Mesendoderm (in vitro differentiated cells): Measurements from ENCODE around the gene ATF7.

Source experiments
- DNase-seq: peaks from one replicate; pipeline ENCODE4 v3.0.0; 2013
- H2AK5ac ChIP-seq: 2 replicates; pipeline ENCODE4 v1.6.1; 2013; ENCODE audit warnings: low read length, inconsistent platforms
- H2BK120ac ChIP-seq: 2 replicates; pipeline ENCODE4 v1.6.1; 2013; ENCODE audit warnings: low read depth, mild to moderate bottlenecking, low read length, moderate library complexity, mixed read lengths
- H2BK15ac ChIP-seq: replicated peaks from 2 replicates; pipeline ENCODE4 v1.6.1; 2013; ENCODE audit warnings: low read depth, mild to moderate bottlenecking, moderate library complexity
- H2BK5ac ChIP-seq: 2 replicates; pipeline ENCODE4 v1.6.1; 2013; ENCODE audit warnings: low read length, inconsistent platforms
- H3K18ac ChIP-seq: 2 replicates; pipeline ENCODE4 v1.6.1; 2013; ENCODE audit warnings: mild to moderate bottlenecking, low read length, mixed read lengths
- H3K23ac ChIP-seq: one replicate; pipeline ENCODE4 v1.6.1; 2013; ENCODE audit warnings: low read length
- H3K27ac ChIP-seq: 2 replicates; pipeline ENCODE4 v1.5.1; 2013; ENCODE audit warnings: low read depth, mild to moderate bottlenecking, inconsistent platforms, low read length, moderate library complexity
- H3K27me3 ChIP-seq: 2 replicates; pipeline ENCODE4 v1.6.1; 2013; ENCODE audit warnings: low read length, control low read depth, mild to moderate bottlenecking, inconsistent platforms; ENCODE audit not compliant: insufficient read depth, poor library complexity
- H3K36me3 ChIP-seq: 2 replicates; pipeline ENCODE4 v1.6.1; 2013; ENCODE audit warnings: low read length, inconsistent platforms; ENCODE audit not compliant: control insufficient read depth, insufficient read depth
- H3K4ac ChIP-seq: one replicate; pipeline ENCODE4 v1.6.1; 2013; ENCODE audit warnings: low read depth, mild to moderate bottlenecking, low read length, moderate library complexity
- H3K4me1 ChIP-seq: 2 replicates; pipeline ENCODE4 v1.6.1; 2013; ENCODE audit warnings: low read depth, low read length, inconsistent platforms; ENCODE audit not compliant: control insufficient read depth
- H3K4me2 ChIP-seq: 2 replicates; pipeline ENCODE4 v1.6.1; 2013; ENCODE audit warnings: low read length
- H3K4me3 ChIP-seq: 2 replicates; pipeline ENCODE4 v1.5.1; 2013; ENCODE audit warnings: mild to moderate bottlenecking, low read length
- H3K56ac ChIP-seq: one replicate; pipeline ENCODE4 v1.6.1; 2013; ENCODE audit warnings: low read length
- H3K79me1 ChIP-seq: 2 replicates; pipeline ENCODE4 v1.6.1; 2013; ENCODE audit warnings: low read length, inconsistent platforms
- H3K79me2 ChIP-seq: 2 replicates; pipeline ENCODE4 v1.6.1; 2013; ENCODE audit warnings: mild to moderate bottlenecking, low read length; ENCODE audit not compliant: control insufficient read depth, insufficient read depth
- H3K9ac ChIP-seq: 2 replicates; pipeline ENCODE4 v1.6.1; 2013; ENCODE audit warnings: low read length, inconsistent platforms
- H4K5ac ChIP-seq: one replicate; pipeline ENCODE4 v1.6.1; 2013; ENCODE audit warnings: low read length
- H4K8ac ChIP-seq: one replicate; pipeline ENCODE4 v1.6.1; 2013; ENCODE audit warnings: low read depth, mild to moderate bottlenecking, control low read depth, low read length, moderate library complexity
- WGBS: extraction: QIAGEN DNeasy Blood & Tissue Kit; methylation state at CpG from one replicate; pipeline ENCODE4 v1.1.7; 2013; ENCODE audit warnings: low lambda C conversion rate, missing lambda C conversion rate; ENCODE audit not compliant: insufficient coverage; ENCODE audit errors: extremely low coverage; 5-methylcytosine and 5-hydroxymethylcytosine counted together

Gene ATF7

GRCh38 chr12:53564278-53564677 is 61.9 kb downstream of the ATF7 start:
- Histone ChIP-seq H3K27ac (no peak overlapping the region), H3K56ac (no peak overlapping the region), H3K18ac (no peak overlapping the region), H3K9ac (no peak overlapping the region), H3K4ac (no peak overlapping the region), H4K5ac (no peak overlapping the region), H2BK120ac (no peak overlapping the region), H3K79me2 (no peaks in the 10 kb centered on the region), H3K79me1 (no peaks in the 10 kb centered on the region), H2AK5ac (no peak overlapping the region), H3K4me1 (no peaks in the 10 kb centered on the region), H2BK5ac (no peak overlapping the region), H3K36me3 (no peaks in the 10 kb centered on the region), H2BK15ac (no peak overlapping the region), H4K8ac (no peak overlapping the region), H3K23ac (no peak overlapping the region), H3K4me2 (no peak overlapping the region), H3K4me3 (no peak overlapping the region), H3K27me3 (no peaks in the 10 kb centered on the region)
- no CpG with 5 or more reads among the region's 2 CpGs for WGBS
- DNase-seq, result no peak

DNA sequence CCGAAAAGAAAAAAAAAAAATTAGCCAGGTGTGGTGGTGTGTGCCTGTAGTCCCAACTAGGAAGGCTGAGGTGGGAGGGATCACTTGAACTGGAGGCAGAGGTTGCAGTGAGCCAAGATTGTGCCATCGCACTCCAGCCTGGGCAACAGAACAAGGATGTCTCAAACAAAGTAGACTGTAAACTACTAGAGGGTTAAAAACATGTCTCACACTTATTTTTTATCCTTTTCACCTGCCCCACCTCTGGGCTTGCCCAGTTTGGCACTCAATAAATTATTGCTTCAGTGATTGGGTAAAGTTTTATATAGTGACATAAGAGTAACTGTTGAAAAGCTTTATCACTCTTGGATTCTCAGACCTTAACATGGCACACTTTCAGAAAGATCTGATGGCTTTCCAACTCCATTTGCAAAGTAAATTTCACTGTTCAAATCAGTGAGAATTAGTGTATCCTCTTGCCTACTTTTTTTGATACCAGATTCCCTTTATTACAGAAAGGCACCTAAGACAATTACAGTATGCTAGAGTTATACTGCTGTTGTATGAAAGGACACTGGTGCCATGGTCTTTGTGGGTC is 62.6 kb downstream of the ATF7 start:
- H4K5ac ChIP-seq, result no peak overlapping the region
- no peak for DNase-seq
- no peaks in the 10 kb centered on the region for H3K36me3 ChIP-seq
- no peak overlapping the region for H2BK15ac ChIP-seq
- no peak overlapping the region for H3K27ac ChIP-seq
- H2BK5ac ChIP-seq, result no peak overlapping the region
- H3K79me2 ChIP-seq, result no peaks in the 10 kb centered on the region
- H3K4me3 ChIP-seq, result no peak overlapping the region
- no peaks in the 10 kb centered on the region for H3K4me1 ChIP-seq
- H3K4ac ChIP-seq, result no peak overlapping the region
- no peak overlapping the region for H3K18ac ChIP-seq
- no peak overlapping the region for H2BK120ac ChIP-seq
- no peaks in the 10 kb centered on the region for H3K79me1 ChIP-seq
- H3K23ac ChIP-seq, result no peak overlapping the region
- H3K27me3 ChIP-seq, result no peaks in the 10 kb centered on the region
- no CpG with 5 or more reads among the region's 2 CpGs for WGBS
- H4K8ac ChIP-seq, result no peak overlapping the region
- H2AK5ac ChIP-seq, result no peak overlapping the region
- no peak overlapping the region for H3K4me2 ChIP-seq
- H3K56ac ChIP-seq, result no peak overlapping the region
- H3K9ac ChIP-seq, result no peak overlapping the region

DNA sequence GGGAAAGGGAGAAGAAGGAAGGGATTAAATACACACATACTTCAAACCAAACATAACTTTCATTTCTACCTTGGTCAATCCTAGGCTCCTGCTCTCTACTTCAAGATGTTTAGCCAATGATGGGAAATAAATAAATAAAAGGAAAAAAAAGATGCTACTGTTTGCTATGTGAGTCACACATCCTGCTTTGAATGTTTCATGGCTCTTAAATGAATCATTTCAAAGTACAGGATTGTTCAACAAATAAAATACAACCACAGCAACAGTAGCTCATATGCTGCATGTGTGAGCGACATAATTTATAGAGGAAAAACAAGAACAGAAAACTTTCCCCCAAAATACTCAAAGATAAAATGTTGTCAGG is 64.6 kb downstream of the ATF7 start:
- no peaks in the 10 kb centered on the region for H3K4me1 ChIP-seq
- no peak overlapping the region for H4K5ac ChIP-seq
- H2AK5ac ChIP-seq, result no peak overlapping the region
- H3K79me1 ChIP-seq, result no peaks in the 10 kb centered on the region
- no peak overlapping the region for H3K9ac ChIP-seq
- no peak overlapping the region for H2BK15ac ChIP-seq
- no CpG with 5 or more reads among the region's 1 CpG for WGBS
- no peak overlapping the region for H2BK5ac ChIP-seq
- H3K79me2 ChIP-seq, result no peaks in the 10 kb centered on the region
- H3K23ac ChIP-seq, result no peak overlapping the region
- DNase-seq, result no peak
- H3K56ac ChIP-seq, result no peak overlapping the region
- no peak overlapping the region for H3K27ac ChIP-seq
- H3K36me3 ChIP-seq, result no peaks in the 10 kb centered on the region
- H3K4me2 ChIP-seq, result no peak overlapping the region
- no peak overlapping the region for H3K4me3 ChIP-seq
- H4K8ac ChIP-seq, result no peak overlapping the region
- H3K18ac ChIP-seq, result no peak overlapping the region
- H3K27me3 ChIP-seq, result no peaks in the 10 kb centered on the region
- H3K4ac ChIP-seq, result no peak overlapping the region
- no peak overlapping the region for H2BK120ac ChIP-seq

DNA sequence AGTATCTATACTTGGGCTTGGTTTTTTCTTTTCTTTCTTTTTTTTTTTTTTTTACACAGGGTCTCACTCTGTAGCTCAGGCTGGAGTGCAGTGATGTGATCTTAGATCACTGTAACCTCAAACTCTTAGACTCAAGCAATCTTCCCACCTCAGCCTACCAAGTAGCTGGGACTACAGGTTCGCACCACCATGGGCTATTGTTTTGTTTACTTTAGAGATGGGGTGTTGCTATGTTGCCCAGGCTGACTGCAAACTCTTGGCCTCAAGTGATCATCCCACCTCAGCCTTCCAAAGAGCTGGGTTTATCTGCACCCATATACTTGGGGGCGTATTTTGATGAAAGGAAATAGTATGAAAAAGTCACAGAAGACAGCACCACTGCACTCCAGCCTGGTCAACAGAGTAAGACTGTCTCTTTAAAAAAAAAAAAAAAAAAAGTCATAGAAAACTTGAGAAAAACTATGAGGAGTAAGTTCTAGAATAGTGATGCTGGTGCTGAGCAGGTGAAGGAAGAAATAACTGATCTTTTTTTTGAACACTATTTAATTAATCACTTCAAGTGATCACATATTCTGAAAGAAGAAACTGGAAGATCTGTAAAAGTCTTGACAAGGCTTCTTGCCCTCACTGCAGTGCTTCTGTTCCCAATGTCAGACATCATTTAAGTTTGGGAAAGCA is 65.1 kb downstream of the ATF7 start:
- no peak overlapping the region for H3K4me2 ChIP-seq
- no peak overlapping the region for H3K18ac ChIP-seq
- H2AK5ac ChIP-seq, result no peak overlapping the region
- H3K4me1 ChIP-seq, result no peaks in the 10 kb centered on the region
- no peak overlapping the region for H2BK5ac ChIP-seq
- no peak overlapping the region for H3K4ac ChIP-seq
- H2BK120ac ChIP-seq, result no peak overlapping the region
- WGBS, result no CpG with 5 or more reads among the region's 2 CpGs
- no peak overlapping the region for H2BK15ac ChIP-seq
- no peak overlapping the region for H4K8ac ChIP-seq
- H3K4me3 ChIP-seq, result no peak overlapping the region
- DNase-seq, result no peak
- H4K5ac ChIP-seq, result no peak overlapping the region
- no peaks in the 10 kb centered on the region for H3K27me3 ChIP-seq
- no peak overlapping the region for H3K27ac ChIP-seq
- no peak overlapping the region for H3K23ac ChIP-seq
- H3K79me2 ChIP-seq, result no peaks in the 10 kb centered on the region
- no peaks in the 10 kb centered on the region for H3K36me3 ChIP-seq
- no peak overlapping the region for H3K9ac ChIP-seq
- H3K79me1 ChIP-seq, result no peaks in the 10 kb centered on the region
- no peak overlapping the region for H3K56ac ChIP-seq

DNA sequence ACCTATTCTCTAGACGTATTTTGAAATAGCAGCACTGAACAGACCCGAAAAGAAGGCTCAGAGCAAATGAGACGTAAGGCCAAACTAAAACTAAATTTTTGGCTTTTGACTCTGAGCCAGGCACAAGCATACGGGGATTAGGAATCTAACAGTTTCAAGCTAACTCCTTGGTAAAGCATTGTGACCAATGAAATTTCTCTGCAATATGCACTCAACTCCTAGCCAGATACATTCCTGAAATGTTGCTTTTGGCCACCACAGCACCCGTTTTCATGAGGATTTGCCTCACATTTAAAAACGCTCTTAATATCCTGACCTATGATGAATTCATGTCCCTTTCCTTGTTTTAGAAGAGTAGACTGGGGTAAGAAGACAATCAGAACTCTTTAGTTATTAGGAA is 65.8 kb downstream of the ATF7 start:
- Histone ChIP-seq H3K4me2 (no peak overlapping the region), H3K56ac (no peak overlapping the region), H3K4me1 (no peaks in the 10 kb centered on the region), H2BK120ac (no peak overlapping the region), H3K23ac (no peak overlapping the region), H3K9ac (no peak overlapping the region), H3K27ac (no peak overlapping the region), H2BK5ac (no peak overlapping the region), H3K79me1 (no peaks in the 10 kb centered on the region), H3K36me3 (no peaks in the 10 kb centered on the region), H3K4me3 (no peak overlapping the region), H3K4ac (no peak overlapping the region), H4K5ac (no peak overlapping the region), H2AK5ac (no peak overlapping the region), H2BK15ac (no peak overlapping the region), H4K8ac (no peak overlapping the region), H3K18ac (no peak overlapping the region), H3K79me2 (no peaks in the 10 kb centered on the region), H3K27me3 (no peaks in the 10 kb centered on the region)
- WGBS, result no CpG with 5 or more reads among the region's 6 CpGs
- no peak for DNase-seq

DNA sequence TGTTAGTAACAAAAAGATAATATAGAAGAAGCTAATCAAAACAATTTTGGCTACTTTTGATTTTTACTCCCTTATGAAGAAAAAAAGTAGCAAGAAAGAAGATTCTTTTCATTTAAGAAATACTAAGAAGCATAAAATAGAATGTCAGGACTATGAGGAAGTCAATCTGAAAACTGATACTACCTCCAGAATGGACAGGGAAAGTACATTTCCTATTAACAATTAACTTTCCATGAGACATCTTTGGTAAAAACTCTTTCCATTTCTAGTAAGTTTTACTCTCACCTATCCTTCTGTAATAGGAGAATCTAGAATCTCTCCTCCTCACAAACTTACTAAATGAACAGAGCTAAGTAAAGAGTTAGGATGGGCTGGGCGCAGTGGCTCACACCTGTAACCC is 67.6 kb downstream of the ATF7 start:
- Histone ChIP-seq H3K18ac (no peak overlapping the region), H2BK120ac (no peak overlapping the region), H4K5ac (no peak overlapping the region), H3K4me1 (no peaks in the 10 kb centered on the region), H3K79me1 (no peaks in the 10 kb centered on the region), H2AK5ac (no peak overlapping the region), H3K23ac (no peak overlapping the region), H3K36me3 (no peaks in the 10 kb centered on the region), H3K56ac (no peak overlapping the region), H3K27ac (no peak overlapping the region), H3K4ac (no peak overlapping the region), H3K27me3 (no peaks in the 10 kb centered on the region), H2BK5ac (no peak overlapping the region), H3K9ac (no peak overlapping the region), H4K8ac (no peak overlapping the region), H2BK15ac (no peak overlapping the region), H3K79me2 (no peaks in the 10 kb centered on the region), H3K4me2 (no peak overlapping the region), H3K4me3 (no peak overlapping the region)
- no peak for DNase-seq
- no CpG with 5 or more reads among the region's 1 CpG for WGBS
